Measurements from ENCODE around the gene HAGH.
"Not testable (repeated sequence)": the region's sequence is repeated elsewhere in the genome, so short reads cannot be mapped to it uniquely, and the experiment has no call there.

HAGH gene

DNA sequence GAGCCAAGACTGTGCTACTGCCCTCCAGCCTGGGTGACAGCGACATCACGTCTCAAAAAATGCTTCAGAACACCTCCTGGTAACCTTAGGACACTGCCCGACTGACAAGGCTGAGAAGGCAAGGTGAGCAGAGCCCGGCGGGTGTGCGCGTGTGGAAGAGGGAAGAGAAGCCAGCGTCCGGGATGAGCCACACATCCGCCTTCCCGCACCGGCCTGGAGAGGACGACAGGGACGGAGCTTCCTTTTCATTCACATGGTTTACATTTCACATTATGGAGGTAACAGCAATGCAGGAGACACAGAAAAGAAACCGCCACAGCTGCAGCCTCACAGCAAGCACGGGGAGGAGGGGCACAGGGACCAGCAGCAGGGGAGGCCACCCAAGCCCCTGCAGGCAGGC, 16.5 kb downstream of the HAGH start:
- DNase-seq (ENCODE audit: low read depth): no peak

DNA sequence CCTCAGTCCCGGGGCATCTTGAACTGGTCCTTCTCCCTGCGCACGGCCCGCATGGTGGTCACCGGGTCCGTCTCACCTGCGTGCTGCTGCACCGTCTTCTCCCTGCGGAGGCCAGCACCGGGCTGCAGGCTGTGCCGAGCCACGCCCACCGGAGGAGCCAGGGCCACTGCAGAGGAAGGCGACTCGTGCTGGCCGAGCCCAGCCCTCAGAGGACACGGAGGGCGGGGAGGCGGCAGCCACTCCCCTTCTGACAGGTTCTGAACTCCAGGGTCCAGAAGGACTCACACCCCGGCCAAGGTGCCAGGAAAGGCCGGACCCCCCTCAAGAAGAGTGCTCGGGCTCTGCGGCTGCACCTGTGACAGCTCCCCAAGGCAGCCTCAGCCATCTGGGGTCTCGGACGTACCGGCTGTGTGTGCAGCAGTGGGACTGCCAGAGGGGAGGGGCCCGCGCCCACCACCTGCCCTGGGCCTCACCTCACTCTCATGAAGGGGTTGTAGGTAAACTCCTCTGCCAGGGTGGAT, 17.3 kb downstream of the HAGH start:
- DNase-seq (ENCODE audit: low read depth): no peak

DNA sequence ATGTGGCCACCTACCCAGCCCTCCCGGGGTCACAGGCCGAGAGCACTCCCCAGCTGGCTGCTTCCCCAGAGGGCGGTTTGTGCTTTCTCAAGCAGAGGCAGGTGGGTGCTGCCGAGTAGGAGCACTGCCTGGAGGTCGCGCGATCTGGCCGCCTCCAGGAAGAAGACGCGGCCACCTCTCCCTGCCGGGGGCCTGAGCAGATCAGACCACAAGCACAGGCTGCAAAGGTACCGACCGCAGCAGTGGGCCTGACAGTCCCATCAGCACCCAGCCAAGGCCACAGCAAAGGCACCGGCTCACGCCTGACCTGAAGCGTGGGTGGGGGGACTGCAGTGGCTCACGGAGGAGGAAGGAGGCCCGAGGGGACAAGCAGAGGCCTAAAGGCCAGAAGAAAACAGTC, 17.9 kb downstream of the HAGH start:
- DNase-seq (ENCODE audit: low read depth): no peak

DNA sequence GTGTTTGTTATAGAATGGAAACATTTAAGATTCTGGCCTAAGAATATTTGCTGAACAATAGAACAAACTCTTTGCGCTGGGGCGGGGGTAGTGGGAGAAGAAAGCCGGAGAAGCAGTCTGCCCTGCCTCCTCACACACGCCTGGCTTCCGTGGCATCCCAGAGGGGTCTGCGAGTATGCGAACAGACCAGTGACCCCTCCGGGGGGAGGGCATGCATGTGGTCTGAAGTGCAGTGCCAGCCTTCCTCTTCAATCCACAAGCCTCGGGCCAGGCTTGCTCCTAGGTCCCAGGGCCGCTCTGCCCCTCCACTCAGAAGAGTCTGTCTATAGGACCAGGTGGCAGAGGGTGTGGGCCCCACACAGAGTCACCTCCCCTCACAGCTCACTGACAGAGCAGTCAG, 19.0 kb downstream of the HAGH start:
- DNase-seq (ENCODE audit: low read depth): no peak

DNA sequence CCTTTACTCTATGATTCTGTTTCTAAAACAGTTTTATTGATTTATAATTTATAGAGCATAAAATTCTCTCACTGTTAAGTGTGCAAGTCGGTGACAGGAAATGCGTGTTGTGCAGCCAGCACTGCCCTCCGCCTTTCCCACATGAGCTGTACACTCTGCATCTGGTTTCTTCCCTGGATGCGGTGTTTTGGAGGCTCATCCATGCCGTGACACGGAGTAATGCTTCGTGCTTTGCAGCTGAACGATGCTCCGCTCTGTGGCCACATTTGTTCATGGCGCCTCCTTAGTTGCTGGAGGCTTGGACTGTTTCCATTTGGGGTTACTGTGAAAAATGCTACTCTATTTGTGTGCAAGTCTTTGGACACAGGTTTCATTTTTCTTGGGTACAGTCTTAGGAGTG, 25.9 kb downstream of the HAGH start:
- DNase-seq (ENCODE audit: low read depth): no peak

DNA sequence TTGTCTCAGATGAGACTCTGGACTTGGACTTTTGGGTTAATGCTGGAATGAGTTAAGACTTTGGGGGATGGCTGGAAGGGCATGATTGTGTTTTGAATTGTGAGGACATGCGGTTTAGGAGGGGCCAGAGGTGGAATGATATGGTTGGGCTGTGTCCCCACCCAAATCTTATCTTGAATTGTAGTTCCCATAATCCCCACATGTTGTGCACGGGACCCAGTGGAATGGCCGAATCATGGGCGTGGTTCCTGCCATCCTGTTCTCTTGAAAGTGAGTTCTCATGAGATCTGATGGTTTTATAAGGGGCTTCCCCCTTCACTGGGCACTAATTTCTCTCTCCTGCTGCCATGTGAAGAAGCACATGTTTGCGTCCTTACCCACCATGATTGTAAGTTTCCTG, 27.4 kb downstream of the HAGH start:
- not testable (repeated sequence) for DNase-seq (ENCODE audit: low read depth)

DNA sequence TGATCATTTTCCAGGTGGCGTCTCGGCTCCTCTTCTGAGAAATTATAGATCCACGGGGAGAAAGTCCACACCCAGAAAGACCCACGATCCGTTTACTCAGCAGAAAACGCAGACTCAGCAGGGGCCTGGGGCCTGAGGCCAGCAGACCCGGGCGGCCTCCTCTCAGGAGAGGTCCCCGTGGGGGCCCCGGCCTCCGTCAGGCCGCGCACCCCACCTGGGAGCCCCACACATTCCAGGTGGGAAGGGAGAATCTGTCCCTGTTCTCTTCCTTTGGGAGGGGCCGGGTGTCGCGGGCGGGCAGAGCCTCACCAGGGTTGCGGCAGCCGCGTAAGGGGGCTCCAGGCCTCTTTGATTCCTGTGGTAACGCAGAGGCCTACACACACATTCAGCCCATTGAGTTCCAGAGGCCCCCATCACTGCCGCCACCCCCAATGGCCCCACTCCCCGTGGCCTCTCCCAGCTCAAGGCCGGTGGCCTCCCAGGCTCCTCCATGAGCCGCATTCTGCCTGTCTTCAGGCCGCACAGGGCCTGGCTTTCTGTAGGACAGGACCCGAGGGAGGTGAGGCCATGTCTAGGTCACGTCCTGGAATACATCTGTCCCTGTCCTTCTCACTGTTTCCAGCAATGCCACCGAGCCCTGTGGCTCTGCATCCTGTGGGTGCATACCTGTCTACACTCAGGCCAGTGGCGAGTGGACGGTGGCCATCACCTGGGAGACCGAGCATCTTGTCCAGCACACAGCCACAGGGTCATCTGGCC, 31.5 kb downstream of the HAGH start:
- DNase-seq (ENCODE audit: low read depth): no peak

DNA sequence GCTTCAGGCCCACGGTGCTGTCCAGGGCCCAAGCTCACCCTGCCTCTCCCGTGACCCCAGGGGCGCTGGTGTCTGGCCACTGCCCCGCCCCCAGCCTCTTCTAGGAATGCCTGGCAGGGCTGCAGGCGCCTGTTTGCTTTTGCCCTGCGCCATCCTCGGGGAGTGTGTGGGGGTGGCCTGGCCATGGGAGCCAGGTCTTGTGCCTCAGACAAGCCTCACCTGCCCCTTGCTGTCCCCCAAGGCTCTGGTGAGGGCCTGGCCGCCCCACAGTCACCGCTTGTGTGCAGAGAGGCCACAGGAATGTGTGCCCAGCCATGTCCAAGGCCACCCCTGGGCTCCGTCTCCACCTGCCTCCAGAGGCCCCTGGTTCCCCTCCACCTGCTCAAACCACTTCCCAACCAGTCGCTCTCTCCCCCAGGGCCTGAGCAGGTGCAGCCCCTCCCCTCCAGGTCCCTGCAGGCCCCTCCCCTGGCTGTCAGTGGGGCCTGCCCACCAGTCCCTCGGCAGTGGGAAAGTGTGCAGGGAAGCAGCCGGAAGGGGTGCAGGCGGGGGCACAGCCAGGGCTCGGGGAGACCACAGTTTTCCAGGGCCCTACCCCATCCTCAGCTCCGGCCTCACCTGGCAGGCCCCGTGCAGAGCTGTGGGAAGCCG, 32.3 kb downstream of the HAGH start:
- DNase-seq (ENCODE audit: low read depth): no peak

DNA sequence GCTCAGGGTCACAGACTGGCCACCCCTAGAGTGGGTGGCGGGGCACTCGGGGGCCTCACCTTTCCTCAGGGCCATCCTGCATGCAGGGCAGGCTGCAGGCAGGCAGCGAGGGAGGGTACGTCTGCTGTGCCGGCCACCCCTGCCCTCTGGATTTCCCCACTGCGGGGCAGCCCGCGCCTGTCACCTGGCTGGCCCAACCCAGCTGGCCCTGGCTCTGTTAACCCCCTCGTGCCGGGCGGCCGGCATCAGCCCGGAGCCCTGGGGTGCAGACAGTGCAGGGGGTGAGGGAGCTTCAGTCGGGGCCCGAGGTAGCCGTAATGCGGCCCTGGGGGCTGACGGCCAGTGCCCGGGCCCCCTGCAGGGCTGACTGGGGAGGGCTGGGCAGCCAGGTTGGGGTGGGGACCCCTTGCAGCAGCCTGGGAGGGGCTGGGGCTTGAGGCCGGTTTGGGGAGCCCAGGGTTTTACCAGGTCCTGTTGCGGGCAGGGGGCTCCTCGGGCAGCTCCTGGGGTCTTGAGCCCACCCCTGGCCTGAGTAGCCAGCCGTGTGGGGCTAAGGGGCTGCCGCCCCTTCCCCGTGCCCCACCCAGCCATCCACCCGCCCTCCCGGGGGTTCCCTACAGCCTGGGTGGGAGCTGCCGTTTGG, 32.9 kb downstream of the HAGH start, which contains the start of gene IGFALS:
TSS of gene IGFALS (minus strand) at position 128 of the 643 bp plus-strand sequence. CDS start at position 75, 53 bp downstream.
- DNase-seq (ENCODE audit: low read depth): no peak

DNA sequence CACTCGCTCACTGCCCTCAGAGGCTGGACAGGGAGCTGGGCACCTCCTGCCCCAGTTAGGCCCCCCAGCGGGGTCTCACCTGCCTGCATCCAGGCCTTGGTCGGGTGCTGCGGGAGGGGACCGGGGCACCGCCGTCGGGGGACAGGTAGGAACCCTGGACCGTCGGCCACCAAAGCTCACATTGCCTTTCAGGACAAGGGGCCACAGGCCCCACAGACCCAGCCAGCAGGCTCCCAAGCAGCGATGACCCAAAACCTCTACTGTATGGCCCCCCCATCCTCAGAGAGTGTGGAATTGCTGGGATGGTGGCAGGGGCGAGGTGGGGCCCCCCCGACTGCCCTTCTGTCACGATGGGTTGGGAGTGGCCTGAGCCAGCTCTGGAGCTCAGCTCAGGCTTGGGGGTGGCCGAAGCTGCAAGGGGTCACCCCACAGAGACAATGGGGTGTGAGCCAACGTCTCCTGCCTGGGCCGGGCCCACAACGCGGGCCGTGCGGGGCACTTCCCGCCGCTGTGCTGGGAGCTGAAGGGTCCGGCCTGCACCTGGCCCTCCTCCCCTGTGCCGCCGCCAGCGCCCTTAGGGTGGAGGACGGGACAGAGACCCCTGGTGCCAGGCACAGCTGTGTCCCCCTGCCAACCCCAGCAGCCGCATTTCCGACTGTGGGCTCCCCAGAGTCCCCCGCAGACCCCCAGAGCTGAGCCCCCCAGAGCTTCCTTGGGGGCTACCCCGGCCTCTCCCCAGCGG, 33.6 kb downstream of the HAGH start:
- DNase-seq (ENCODE audit: low read depth): no peak

DNA sequence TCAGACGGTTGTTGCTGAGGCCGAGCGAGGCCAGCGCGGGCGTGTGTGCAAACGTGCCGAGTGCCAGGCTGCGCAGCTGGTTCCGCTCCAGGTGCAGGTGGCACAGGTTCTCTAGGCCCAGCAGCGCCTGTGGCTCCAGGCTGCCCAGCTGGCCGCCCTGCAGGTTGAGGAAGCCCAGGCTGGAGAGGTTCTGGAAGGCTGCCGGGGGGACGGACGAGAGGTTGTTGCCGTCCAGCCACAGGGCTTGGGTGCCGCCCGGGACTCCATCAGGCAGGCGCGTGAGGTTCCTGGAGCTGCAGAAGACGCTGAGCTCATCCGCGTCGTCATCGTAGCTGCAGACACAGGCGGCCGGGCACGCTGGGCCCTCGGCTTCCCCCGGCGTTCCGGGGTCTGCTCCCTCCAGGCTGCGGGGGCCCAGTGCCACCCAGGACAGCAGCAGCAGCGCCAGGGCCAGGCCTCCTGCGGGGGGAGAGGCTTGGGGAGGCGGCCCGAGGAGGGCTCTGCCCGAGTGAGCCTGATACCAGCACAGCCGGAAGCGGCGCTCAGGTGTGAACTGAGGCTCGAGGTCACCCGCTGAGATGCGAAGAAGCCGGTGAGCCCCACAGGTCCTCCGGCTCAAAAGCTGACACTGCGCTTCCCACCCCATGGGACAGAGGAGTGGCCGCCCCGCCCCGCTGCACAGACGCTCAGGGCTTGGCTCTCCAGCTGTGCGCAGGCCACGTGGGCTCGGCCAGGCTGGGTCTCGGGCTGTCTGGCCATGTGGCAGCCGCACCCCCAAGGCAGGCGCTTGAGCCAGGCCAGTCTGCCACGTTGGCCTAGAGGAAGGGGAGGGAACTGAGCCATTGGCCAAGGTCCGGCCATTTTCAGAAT, 34.4 kb downstream of the HAGH start:
- no peak for DNase-seq (ENCODE audit: low read depth)

DNA sequence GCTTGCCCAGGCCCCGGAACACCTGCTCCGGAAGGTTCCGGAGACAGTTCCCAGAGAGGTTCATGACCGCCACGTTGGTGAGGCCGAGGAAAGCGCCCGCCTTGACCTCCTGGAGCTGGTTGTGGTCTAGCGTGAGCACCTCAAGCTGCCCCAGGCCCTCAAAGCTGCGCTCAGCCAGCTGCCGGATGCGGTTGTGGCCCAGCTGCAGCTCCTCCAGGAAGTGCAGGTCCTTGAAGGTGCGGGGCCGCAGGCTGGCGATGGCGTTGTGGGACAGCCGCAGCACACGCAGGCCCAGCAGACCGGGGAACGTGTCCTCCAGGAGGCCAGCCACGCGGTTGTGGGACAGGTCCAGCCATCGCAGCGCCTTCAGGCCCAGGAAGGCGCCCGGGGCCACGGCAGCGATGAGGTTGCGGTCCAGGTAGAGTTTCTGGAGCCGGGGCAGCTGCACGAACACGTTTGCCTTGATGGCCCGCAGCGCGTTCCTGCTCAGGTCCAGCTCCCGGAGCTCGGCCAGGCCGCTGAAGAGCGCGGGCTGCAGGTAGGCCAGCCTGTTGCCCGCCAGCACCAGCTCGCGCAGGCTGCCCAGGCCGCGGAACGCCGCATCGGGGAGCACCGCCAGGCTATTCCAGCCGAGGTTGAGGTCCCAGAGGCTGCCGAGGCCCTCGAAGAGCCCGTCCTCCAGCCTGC, 35.2 kb downstream of the HAGH start:
- DNase-seq (ENCODE audit: low read depth): no peak

DNA sequence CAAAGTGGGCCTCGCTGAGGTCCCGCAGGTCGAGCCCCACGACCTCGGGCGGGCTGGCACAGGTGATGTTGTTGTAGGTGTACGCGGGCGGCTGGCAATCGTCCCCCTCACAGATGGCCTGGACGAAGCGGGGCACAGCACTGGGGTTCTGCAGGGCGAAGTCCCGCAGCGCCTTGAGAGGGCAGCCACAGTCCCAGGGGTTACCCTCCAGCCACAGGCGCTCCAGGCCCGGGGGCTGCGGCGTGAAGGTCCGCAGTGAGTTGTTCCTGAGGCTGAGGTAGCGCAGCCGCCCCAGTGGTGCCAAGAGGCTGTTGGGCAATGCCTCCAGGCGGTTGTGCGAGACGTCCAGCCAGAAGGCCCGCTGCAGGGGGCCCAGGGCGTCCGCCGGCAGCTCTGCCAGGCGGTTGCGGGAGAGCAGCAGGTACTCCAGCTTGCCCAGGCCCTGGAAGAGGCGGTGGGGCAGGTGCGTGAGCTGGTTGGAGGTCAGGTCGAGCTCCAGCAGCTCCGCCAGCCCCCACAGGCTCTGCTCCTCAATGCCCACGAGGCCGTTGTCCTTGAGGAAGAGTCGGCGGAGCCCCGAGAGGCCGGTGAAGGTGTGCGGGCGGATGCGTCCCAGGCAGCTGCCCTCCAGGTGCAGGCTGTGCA, 35.9 kb downstream of the HAGH start:
- DNase-seq (ENCODE audit: low read depth): no peak

DNA sequence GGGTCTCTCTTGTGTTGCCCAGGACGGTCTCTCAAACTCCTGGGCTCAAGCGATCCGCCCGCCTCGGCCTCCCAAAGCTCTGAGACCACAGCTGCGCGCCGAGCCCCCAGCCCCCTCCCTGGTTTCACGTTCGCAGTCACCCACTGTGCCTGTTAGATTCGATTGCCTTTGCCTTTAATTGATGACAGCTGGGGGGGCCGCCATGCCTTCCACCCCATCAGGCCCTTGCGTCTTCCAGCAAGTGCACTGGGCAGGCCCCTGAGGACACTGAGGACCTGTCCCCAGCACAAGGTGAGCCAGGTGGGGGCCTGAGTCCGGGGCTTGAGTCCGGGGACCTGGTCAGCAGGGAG, 36.4 kb downstream of the HAGH start:
- DNase-seq (ENCODE audit: low read depth): no peak

DNA sequence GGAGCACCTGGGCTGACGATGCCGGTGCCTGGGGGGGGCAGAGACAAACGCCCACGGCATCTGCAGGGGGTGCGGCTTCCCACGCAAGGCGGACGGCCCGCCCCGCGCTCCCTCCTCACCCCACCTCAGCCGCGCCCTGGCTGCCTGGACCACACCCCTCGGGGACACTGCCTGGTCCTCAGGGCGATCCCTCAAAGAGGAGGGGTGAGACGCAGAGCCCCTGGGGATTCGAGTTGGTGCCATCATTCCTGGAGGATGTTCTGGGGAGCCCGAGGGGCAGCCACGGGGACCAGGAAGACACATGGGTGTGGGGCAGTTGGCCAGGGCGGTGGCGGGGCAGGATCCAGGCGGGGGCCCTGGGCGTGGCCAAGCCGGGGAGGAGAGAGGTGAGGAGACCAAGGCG, 37.0 kb downstream of the HAGH start:
- no peak for DNase-seq (ENCODE audit: low read depth)

DNA sequence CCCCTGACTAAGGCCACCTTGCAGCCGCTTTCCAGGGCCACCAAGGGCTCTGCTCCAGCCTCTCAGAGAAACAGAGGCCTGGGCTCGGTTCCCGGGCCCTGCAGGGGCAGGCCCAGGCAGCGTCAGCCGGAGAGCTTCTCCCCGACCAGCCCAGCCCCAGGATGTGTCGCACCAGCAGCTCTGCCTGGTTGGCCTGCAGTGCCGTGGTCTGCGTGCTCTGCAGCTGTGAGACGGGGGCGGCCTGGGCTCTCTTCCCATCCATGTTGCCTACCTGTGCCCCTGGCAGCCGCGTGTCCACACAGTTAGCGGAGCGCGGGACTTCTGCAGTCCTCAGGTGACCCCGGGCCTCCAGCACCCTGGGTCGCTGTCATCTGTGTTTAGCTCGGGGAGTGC, 37.9 kb downstream of the HAGH start:
- no peak for DNase-seq (ENCODE audit: low read depth)

DNA sequence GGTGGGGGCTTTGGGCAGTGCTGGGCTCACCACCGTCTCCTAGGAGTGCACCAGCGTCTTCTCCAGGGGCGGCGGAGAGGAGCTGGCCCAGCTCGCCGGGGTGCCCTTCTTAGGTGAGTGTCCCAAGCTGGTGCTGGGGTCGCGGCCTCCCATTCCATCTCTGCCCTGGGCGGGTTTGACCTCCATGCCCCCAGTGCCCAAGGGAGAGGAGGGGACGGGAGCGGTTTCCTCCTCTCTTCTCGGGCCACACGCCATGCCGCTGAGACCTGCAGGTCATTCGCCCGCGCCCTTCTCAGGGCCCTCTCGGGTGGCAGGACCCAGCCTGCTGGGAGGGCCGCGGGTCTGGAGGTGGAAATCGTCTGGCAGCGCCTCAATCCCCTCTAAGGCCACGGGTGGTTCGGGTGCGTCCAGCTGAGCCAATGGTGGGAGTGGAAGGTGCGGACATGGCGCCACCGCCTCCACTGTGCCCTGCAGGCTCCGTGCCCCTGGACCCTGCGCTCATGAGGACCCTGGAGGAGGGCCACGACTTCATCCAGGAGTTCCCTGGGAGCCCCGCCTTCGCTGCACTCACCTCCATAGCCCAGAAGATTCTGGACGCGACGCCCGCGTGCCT, 38.4 kb downstream of the HAGH start:
- DNase-seq (ENCODE audit: low read depth): no peak

DNA sequence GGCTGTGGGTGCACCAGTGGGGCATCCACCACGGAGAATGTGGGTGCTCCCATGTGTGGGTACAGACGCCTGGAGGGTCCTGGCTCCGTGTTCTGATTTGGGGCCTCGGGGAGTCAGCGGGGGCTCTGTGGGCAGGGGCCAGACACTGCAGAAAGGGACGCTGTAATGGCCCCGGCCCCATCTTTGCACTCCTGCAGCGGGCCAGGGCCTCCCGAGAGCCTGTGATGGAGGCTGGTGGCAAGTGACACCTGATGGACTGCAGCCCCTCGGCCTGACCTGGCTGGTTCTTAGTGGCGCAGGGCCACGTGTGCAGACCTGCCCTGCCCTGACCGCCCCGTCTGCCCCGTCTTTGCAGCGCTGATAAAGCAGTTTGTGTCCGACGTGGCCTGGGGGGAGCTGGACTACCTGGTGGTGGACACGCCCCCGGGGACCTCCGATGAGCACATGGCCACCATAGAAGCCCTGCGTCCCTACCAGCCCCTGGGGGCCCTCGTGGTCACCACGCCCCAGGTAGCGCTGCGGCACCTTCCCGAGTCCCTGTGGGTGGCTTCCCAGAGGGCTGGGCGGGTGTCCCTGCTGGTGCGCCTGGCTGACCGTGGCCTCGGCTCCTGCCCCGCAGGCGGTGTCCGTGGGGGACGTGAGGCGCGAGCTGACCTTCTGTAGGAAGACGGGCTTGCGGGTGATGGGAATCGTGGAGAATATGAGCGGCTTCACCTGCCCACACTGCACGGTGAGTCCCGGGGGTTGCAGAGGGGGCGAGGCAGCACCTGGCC, 39.1 kb downstream of the HAGH start:
- DNase-seq (ENCODE audit: low read depth): no peak

DNA sequence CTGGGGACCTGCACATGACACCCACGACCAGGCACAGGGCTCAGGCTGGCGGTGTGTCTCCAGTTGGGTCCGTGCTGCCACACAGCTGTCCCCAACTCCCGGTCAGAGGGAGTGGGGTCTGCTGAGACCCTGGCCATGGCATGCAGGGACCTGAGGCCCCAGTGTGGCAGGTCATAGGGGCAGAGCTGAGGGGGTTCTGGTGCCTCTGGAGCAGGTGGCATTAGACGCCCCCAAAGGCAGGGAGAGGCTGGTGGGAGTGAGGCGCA, 39.6 kb downstream of the HAGH start:
- no peak for DNase-seq (ENCODE audit: low read depth)

All from stimulated activated CD4-positive, alpha-beta T cell treated with anti-CD3 and anti-CD28 coated beads, Interleukin-2, amount 100 ng/mL, for 4 hours (primary cell).